GM21619 (cell line): Measurements from ENCODE around the gene SCD5.

Experiments used
- ATAC-seq: cut with Tn5 transposase; IDR thresholded peaks from one replicate; pipeline ENCODE4 v1.9.1; 2021; ENCODE audit not compliant: unreplicated experiment

Gene SCD5

GRCh38 chr4:82642331-82642730 lies 156.3 kb downstream of the SCD5 start:
- no peak for ATAC-seq

GRCh38 chr4:82640540-82640939 lies 158.1 kb downstream of the SCD5 start:
- no peak for ATAC-seq

- no peak for ATAC-seq
These were observed 158.6 kb downstream of the SCD5 start for GRCh38 chr4:82639971-82640370.

GRCh38 chr4:82638479-82638878 lies 160.1 kb downstream of the SCD5 start:
- no peak for ATAC-seq

GRCh38 chr4:82630079-82630478 lies 168.5 kb downstream of the SCD5 start:
- no peak for ATAC-seq

GRCh38 chr4:82629238-82630000 lies 169.2 kb downstream of the SCD5 start:
- no peak for ATAC-seq

GRCh38 chr4:82626251-82626868 lies 172.2 kb downstream of the SCD5 start:
- ATAC-seq = no peak

GRCh38 chr4:82624819-82625218 lies 173.8 kb downstream of the SCD5 start:
- ATAC-seq = no peak

GRCh38 chr4:82623121-82623683 lies 175.4 kb downstream of the SCD5 start:
- no peak for ATAC-seq

GRCh38 chr4:82621251-82621650 lies 177.3 kb downstream of the SCD5 start:
- ATAC-seq = no peak

GRCh38 chr4:82620126-82620735 lies 178.4 kb downstream of the SCD5 start:
- no peak for ATAC-seq

- ATAC-seq = no peak
These were observed 180.4 kb downstream of the SCD5 start for GRCh38 chr4:82618103-82618720.

- ATAC-seq = no peak
These were observed 183.7 kb downstream of the SCD5 start for GRCh38 chr4:82614838-82615449.

- no peak for ATAC-seq
These were observed 185.5 kb downstream of the SCD5 start for GRCh38 chr4:82613121-82613520.

GRCh38 chr4:82611982-82612381 lies 186.6 kb downstream of the SCD5 start:
- ATAC-seq = no peak

- ATAC-seq = no peak
These were observed 187.1 kb downstream of the SCD5 start for GRCh38 chr4:82611527-82611926.

GRCh38 chr4:82610041-82610440 lies 188.6 kb downstream of the SCD5 start:
- ATAC-seq = no peak

- ATAC-seq = no peak
These were observed 192.0 kb downstream of the SCD5 start for GRCh38 chr4:82606622-82607021.

GRCh38 chr4:82604522-82604921 lies 194.1 kb downstream of the SCD5 start:
- no peak for ATAC-seq

- no peak for ATAC-seq
These were observed 197.2 kb downstream of the SCD5 start for GRCh38 chr4:82601242-82602015.
